Cerebellar nuclear complex (tissue), 1 donor: ENCODE results near the gene ZNF784.

Source experiments
- DNase-seq, 2 experiments: peaks; one replicate each; lab custom pipeline; 2025; lab: John Stamatoyannopoulos, UW

The ZNF784 gene, protein sequence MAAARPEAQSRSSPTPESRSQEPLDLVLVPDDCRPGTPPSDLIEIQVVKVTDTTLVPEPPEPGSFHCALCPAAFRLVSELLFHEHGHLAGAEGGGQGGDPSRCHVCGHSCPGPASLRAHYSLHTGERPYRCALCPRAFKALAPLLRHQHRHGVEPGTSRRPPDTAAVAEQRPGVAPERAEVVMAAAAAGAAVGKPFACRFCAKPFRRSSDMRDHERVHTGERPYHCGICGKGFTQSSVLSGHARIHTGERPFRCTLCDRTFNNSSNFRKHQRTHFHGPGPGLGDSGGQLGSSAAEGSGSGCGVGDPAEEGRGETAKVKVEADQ

GRCh38 chr19:55624109-55625003, at the start of gene ZNF784:
ZNF784 (minus strand) TSS chr19:55624566; CDS start chr19:55624561, 5 bp downstream.
- DNase-seq, result peak in 1 of 2 experiments; percentile 43

- no peak for DNase-seq
Measured at GRCh38 chr19:55673889-55674288, 49.5 kb upstream of the ZNF784 start.

DNA sequence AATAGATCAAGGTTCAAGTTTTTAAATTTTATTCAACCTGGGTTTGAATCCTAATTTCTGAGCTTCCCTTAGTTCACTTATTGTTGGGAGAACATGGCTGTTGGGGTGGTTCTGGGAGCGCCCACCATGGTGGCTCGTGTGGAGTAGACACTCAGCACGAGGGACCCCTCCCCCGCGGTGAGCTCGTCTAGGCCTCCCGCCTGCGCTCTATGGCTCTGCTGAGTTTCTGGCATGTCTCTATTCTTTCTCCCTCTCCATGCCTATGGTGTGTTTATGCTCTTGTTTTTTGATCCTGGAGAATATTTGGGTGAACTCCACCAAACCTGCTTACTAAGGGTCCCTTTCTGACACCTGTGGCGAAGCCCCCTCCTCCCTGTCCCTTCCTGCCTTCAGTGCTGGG, 49.1 kb upstream of the ZNF784 start:
- no peak for DNase-seq

- no peak for DNase-seq
Measured at GRCh38 chr19:55672418-55672817, 48.1 kb upstream of the ZNF784 start.

- DNase-seq, result no peak
Measured at GRCh38 chr19:55671054-55671378, 46.6 kb upstream of the ZNF784 start.

GRCh38 chr19:55670280-55671053, 46.1 kb upstream of the ZNF784 start:
- no peak for DNase-seq

GRCh38 chr19:55669418-55670279, 45.3 kb upstream of the ZNF784 start:
- DNase-seq, result no peak

- no peak for DNase-seq
Measured at GRCh38 chr19:55668603-55669348, 44.4 kb upstream of the ZNF784 start.

DNA sequence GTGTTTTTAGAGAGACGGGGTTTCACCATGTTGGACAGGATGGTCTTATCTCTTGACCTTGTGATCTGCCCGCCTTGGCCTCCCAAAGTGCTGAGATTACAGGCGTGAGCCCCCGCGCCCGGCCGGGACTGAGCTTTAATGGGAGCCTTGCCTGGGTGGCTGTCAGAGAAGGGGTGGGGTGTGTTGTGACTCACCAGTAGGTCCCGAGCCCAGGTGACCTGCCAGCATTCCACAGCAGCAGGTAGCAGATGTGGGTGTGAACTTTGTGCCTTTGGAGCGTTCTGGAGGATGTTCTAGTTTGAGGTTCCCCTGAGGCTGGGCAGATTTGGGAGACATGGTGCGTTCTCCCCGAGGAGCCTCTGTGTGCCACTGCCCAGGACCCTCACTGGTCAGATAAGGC, 43.6 kb upstream of the ZNF784 start:
- DNase-seq, result no peak

- DNase-seq, result no peak
Measured at GRCh38 chr19:55667511-55667910, 43.1 kb upstream of the ZNF784 start.

DNA sequence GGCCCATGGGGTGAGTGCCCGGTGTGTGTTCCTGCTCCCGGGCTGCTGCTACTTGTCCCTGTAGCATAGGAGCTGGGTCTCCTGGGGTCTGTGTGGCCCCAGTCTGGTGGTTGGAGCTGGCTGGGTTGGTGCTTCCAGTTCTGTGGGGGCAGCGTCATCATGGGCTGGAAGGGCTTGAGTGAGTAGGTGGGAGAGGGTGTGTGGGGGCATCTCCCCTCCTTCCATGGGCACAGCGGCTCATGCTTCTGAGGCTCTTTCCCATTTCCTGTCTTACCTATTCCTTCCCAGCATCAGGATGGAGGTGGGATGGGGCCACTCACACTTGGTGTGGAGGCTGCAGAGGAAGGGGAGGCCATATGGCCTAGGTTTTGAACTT, 42.6 kb upstream of the ZNF784 start:
- DNase-seq, result no peak

- no peak for DNase-seq
Measured at GRCh38 chr19:55666343-55667005, 42.1 kb upstream of the ZNF784 start.

DNA sequence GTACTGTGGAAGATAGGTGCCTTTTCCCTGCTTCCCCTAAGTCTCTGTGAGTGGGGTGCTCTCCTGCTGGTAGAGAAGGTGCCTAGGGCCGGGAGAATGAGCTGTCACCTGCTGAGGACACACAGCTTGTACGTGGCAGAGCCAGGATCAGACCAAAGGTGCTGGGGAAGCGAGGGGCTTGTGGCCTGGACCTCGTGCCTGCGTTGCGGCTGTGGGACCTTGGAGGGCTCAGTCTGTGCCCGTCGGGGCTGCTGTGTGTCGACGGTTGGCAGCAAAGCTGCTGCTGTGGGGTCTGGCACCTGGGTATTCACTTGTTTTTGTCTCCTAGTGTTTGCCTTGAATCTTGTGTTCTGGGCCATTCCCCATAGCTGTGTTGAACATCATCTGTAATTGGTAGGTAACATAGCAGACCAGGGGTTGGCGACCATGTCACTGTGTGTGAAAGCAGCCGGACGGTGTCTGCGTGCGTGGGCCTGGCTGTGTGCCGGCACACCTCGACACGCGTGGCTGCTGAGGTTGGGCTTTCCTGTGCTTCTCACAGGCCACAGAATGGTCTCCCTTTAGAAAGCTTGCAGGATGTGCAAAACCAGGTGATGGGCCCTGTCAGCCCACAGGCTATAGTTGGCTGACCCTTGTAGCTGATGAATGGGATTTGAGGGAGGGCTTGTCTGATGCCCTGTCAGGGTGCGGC, 39.6 kb upstream of the ZNF784 start:
- DNase-seq, result no peak

DNA sequence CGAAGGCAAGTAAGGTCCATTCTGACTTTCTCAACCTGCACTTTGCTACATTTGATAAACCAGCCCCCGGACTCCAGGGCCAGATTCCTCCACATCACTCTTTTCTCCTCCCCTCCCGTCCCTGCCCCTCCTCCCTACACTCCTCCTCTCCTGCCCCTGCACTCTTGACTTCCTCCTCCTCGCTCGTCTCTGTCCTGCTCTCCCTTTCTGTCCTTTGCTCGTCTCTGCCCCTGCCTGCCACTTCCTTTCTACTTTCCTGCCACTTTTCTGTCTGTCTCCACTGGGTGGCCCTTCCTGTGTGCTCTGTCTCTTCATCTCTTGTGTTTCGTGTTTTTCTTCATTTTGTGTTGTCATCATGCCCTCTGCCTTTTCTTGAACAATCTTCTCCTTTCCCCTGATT, 37.5 kb upstream of the ZNF784 start:
- no peak for DNase-seq

DNA sequence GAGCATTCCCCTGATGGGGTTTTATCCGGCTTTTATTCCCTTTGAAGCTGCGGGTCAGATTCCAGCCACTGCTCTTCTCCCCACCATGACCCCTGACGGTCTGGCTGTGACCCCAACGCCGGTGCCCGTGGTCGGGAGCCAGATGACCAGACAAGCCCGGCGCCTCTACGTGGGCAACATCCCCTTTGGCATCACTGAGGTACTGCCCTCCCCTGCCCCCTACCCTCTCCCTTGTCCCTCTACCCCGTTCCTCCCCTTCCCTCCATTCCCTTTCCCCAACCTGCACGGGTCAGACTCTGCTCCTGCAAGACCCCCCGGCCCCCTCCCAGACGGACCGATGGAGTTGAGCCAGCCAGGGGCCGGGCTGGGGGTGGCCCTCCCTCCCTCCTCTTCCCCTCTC, 36.6 kb upstream of the ZNF784 start:
- no peak for DNase-seq

GRCh38 chr19:55660404-55660803, 36.0 kb upstream of the ZNF784 start:
- no peak for DNase-seq

- DNase-seq, result no peak
Measured at GRCh38 chr19:55659822-55660221, 35.5 kb upstream of the ZNF784 start.

DNA sequence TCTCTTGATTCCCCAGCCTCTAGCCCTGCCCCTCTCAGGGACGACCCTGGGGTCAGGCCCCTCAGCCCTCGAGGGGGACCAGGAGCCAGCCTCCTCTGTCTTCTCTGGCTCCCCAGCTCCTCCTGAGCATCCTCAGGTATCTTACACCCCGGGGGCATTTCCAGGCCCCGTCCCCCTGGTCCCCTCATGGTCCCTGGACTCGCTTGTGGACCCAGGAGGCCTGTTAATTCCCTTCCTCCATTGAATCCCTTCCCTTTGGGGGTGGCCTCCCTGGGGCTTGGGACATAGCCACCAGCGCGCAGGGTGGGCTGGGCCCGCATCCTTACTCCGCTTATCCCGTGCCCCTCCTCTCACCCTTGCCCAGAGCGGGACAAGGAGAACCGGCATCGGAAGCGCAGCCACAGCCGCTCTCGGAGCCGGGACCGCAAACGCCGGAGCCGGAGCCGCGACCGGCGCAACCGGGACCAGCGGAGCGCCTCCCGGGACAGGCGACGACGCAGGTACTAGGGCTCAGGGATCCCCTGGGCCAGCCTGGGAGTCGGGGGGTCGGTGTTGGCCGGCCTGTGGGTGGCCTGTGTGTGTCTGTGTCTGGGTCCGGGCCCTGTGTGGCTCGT, 34.6 kb upstream of the ZNF784 start:
- DNase-seq, result no peak
